ENCODE measurements around the gene SLC39A13. TPM values are rescaled to one million over a fixed set of nuclear protein-coding genes. Genes with fewer than 3 reads are reported as not detected.

Gene SLC39A13
- total RNA-seq, 1 donor from 2014 or later: 16.7 TPM

- Histone ChIP-seq H3K9me3 (ENCODE audit: control insufficient read depth in 3 of 3, low read length in 3 of 3) (no peaks in the 10 kb centered on the region), H3K4me1 (ENCODE audit: control insufficient read depth in 3 of 3, insufficient read depth in 3 of 3, low read length in 3 of 3) (peaks cover 0 to 3% (median 2%) of the 10 kb centered on the region in 3 donors), H3K36me3 (ENCODE audit: control insufficient read depth in 3 of 3, insufficient read depth in 3 of 3, low read length in 3 of 3) (no peaks in the 10 kb centered on the region), H3K27me3 (ENCODE audit: control insufficient read depth in 3 of 3, insufficient read depth in 3 of 3, low read length in 3 of 3) (no peaks in the 10 kb centered on the region), H3K27ac (ENCODE audit: low read depth, low read length) (no peak overlapping the region), H3K4me3 (ENCODE audit: low read length in 3 of 3) (no peak overlapping the region), H3K9ac (ENCODE audit: low read depth in 1 of 3, low read length in 3 of 3) (peak overlapping the region in 1 of 3 donors; percentile 16)
Observed at GRCh38 chr11:47373876-47374719, 34.3 kb upstream of the SLC39A13 start.

DNA sequence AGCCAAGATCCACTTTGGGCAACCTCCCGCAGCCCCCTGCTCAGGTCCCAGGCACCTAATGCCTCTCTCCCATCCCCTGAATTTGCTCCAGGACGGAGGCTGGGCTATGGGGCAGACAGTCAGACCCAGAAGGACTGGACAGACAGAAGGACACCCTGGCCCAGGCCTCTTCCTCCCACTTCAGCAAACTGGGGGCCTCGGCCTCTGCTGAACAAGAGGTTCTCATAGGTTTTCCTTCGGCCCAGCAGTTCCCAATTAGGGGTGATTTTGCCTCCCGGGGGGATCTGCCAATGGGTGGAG, 33.7 kb upstream of the SLC39A13 start:
- H3K4me1 ChIP-seq (ENCODE audit: control insufficient read depth in 3 of 3, insufficient read depth in 3 of 3, low read length in 3 of 3): peaks cover 0 to 3% (median 2%) of the 10 kb centered on the region in 3 donors
- H3K9me3 ChIP-seq (ENCODE audit: control insufficient read depth in 3 of 3, low read length in 3 of 3): no peaks in the 10 kb centered on the region
- no peak overlapping the region for H3K9ac ChIP-seq (ENCODE audit: low read depth in 1 of 3, low read length in 3 of 3)
- H3K4me3 ChIP-seq (ENCODE audit: low read length in 3 of 3): no peak overlapping the region
- no peaks in the 10 kb centered on the region for H3K36me3 ChIP-seq (ENCODE audit: control insufficient read depth in 3 of 3, insufficient read depth in 3 of 3, low read length in 3 of 3)
- no peaks in the 10 kb centered on the region for H3K27me3 ChIP-seq (ENCODE audit: control insufficient read depth in 3 of 3, insufficient read depth in 3 of 3, low read length in 3 of 3)
- H3K27ac ChIP-seq (ENCODE audit: low read depth, low read length): no peak overlapping the region

- H3K27me3 ChIP-seq (ENCODE audit: control insufficient read depth in 3 of 3, insufficient read depth in 3 of 3, low read length in 3 of 3): no peaks in the 10 kb centered on the region
- no peaks in the 10 kb centered on the region for H3K9me3 ChIP-seq (ENCODE audit: control insufficient read depth in 3 of 3, low read length in 3 of 3)
- no peak overlapping the region for H3K4me3 ChIP-seq (ENCODE audit: low read length in 3 of 3)
- no peak overlapping the region for H3K27ac ChIP-seq (ENCODE audit: low read depth, low read length)
- peaks cover 0 to 3% (median 2%) of the 10 kb centered on the region in 3 donors for H3K4me1 ChIP-seq (ENCODE audit: control insufficient read depth in 3 of 3, insufficient read depth in 3 of 3, low read length in 3 of 3)
- H3K9ac ChIP-seq (ENCODE audit: low read depth in 1 of 3, low read length in 3 of 3): no peak overlapping the region
- no peaks in the 10 kb centered on the region for H3K36me3 ChIP-seq (ENCODE audit: control insufficient read depth in 3 of 3, insufficient read depth in 3 of 3, low read length in 3 of 3)
Observed at GRCh38 chr11:47375020-47375419, 33.4 kb upstream of the SLC39A13 start.

DNA sequence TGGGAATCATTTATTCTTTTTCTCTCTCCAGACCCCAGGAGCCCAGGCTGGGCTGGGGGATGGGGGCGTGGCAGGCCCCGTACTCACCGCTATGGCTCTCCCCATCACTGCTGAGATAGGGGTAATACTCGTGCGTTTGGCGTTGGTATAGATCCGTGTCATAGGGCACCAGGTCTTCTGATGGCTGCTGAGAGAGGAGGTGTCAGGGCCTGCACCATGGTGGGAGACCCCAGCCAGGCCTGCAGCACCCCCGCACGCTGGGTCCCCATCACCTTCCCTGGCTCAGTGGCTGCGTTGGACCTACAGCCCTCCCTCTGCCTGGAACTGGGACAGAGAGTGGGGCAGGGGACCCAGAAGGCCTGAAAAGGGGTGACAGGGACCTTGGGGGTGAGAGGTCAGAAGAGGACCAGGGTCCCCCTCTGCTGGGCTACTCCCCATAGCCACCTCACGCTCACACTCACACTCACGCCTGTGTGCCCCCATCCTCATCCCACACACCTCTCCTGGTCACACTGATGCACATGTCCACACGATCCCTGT, 32.8 kb upstream of the SLC39A13 start:
- Histone ChIP-seq H3K27ac (ENCODE audit: low read depth, low read length) (no peak overlapping the region), H3K4me3 (ENCODE audit: low read length in 3 of 3) (no peak overlapping the region), H3K36me3 (ENCODE audit: control insufficient read depth in 3 of 3, insufficient read depth in 3 of 3, low read length in 3 of 3) (no peaks in the 10 kb centered on the region), H3K4me1 (ENCODE audit: control insufficient read depth in 3 of 3, insufficient read depth in 3 of 3, low read length in 3 of 3) (peaks cover 0 to 3% (median 2%) of the 10 kb centered on the region in 3 donors), H3K9ac (ENCODE audit: low read depth in 1 of 3, low read length in 3 of 3) (no peak overlapping the region), H3K9me3 (ENCODE audit: control insufficient read depth in 3 of 3, low read length in 3 of 3) (no peaks in the 10 kb centered on the region), H3K27me3 (ENCODE audit: control insufficient read depth in 3 of 3, insufficient read depth in 3 of 3, low read length in 3 of 3) (no peaks in the 10 kb centered on the region)

- Histone ChIP-seq H3K4me3 (ENCODE audit: low read length in 3 of 3) (peak overlapping the region in 2 of 3 donors; percentile 15 to 51), H3K27me3 (ENCODE audit: control insufficient read depth in 3 of 3, insufficient read depth in 3 of 3, low read length in 3 of 3) (no peaks in the 10 kb centered on the region), H3K27ac (ENCODE audit: low read depth, low read length) (no peak overlapping the region), H3K9me3 (ENCODE audit: control insufficient read depth in 3 of 3, low read length in 3 of 3) (no peaks in the 10 kb centered on the region), H3K36me3 (ENCODE audit: control insufficient read depth in 3 of 3, insufficient read depth in 3 of 3, low read length in 3 of 3) (no peaks in the 10 kb centered on the region), H3K4me1 (ENCODE audit: control insufficient read depth in 3 of 3, insufficient read depth in 3 of 3, low read length in 3 of 3) (peaks cover 0 to 3% (median 2%) of the 10 kb centered on the region in 3 donors), H3K9ac (ENCODE audit: low read depth in 1 of 3, low read length in 3 of 3) (peak overlapping the region in 1 of 3 donors; percentile 8)
Observed at GRCh38 chr11:47376107-47376524, 32.3 kb upstream of the SLC39A13 start.

DNA sequence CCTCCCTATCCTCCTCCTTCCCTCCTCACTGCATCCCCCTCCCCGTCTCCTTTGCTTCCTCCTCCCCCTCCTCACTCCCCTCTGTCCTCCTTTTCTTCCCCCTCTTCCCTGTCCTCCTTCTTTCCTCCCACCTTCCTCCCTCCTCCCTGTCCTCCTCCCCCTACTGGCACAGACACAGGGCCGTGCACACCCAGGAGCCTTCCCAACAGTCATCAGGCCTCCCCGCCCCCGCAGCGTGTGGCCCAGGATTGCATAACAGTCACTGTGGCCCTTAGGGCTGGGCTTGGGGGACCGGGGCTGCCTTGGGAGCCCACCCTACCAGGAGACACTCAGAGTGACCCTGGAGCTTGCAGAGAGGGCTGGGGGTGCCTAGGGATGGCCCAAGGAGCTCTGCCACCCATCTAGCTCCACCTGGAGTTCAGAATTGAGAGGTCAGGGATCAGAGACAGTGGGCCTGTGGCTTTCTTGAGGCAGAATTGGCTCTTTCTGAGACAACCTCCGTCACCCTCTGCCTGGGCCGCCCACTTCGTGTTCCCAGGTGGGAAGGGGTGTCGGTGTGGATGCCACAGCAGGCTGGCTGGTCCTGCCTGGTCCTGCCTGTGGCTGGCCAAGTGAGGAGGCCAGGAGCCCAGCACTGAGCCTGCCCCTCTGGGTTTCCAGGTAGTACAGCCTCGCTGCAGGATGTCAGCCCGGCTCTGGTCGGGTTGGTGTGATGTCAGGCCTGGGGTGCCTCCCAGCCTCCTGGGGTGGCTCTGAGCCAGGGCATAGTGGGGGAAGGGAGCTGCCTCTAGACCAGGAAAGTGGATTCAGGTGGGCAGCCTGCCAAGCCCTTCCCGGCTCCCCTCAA, 31.6 kb upstream of the SLC39A13 start:
- no peaks in the 10 kb centered on the region for H3K27me3 ChIP-seq (ENCODE audit: control insufficient read depth in 3 of 3, insufficient read depth in 3 of 3, low read length in 3 of 3)
- H3K9me3 ChIP-seq (ENCODE audit: control insufficient read depth in 3 of 3, low read length in 3 of 3): no peaks in the 10 kb centered on the region
- H3K4me1 ChIP-seq (ENCODE audit: control insufficient read depth in 3 of 3, insufficient read depth in 3 of 3, low read length in 3 of 3): peaks cover 0 to 3% (median 2%) of the 10 kb centered on the region in 3 donors
- H3K27ac ChIP-seq (ENCODE audit: low read depth, low read length): no peak overlapping the region
- no peak overlapping the region for H3K9ac ChIP-seq (ENCODE audit: low read depth in 1 of 3, low read length in 3 of 3)
- H3K36me3 ChIP-seq (ENCODE audit: control insufficient read depth in 3 of 3, insufficient read depth in 3 of 3, low read length in 3 of 3): no peaks in the 10 kb centered on the region
- peak overlapping the region in 2 of 3 donors; percentile 30 to 51 for H3K4me3 ChIP-seq (ENCODE audit: low read length in 3 of 3)

GRCh38 chr11:47377571-47378009, 30.8 kb upstream of the SLC39A13 start:
- Histone ChIP-seq H3K4me1 (ENCODE audit: control insufficient read depth in 3 of 3, insufficient read depth in 3 of 3, low read length in 3 of 3) (peaks cover 2 to 3% (median 3%) of the 10 kb centered on the region in 3 donors), H3K36me3 (ENCODE audit: control insufficient read depth in 3 of 3, insufficient read depth in 3 of 3, low read length in 3 of 3) (no peaks in the 10 kb centered on the region), H3K27ac (ENCODE audit: low read depth, low read length) (peak overlapping the region; percentile 73), H3K27me3 (ENCODE audit: control insufficient read depth in 3 of 3, insufficient read depth in 3 of 3, low read length in 3 of 3) (no peaks in the 10 kb centered on the region), H3K4me3 (ENCODE audit: low read length in 3 of 3) (peak overlapping the region in 2 of 3 donors; percentile 30 to 51), H3K9me3 (ENCODE audit: control insufficient read depth in 3 of 3, low read length in 3 of 3) (no peaks in the 10 kb centered on the region), H3K9ac (ENCODE audit: low read depth in 1 of 3, low read length in 3 of 3) (peak overlapping the region in 1 of 3 donors; percentile 56)

DNA sequence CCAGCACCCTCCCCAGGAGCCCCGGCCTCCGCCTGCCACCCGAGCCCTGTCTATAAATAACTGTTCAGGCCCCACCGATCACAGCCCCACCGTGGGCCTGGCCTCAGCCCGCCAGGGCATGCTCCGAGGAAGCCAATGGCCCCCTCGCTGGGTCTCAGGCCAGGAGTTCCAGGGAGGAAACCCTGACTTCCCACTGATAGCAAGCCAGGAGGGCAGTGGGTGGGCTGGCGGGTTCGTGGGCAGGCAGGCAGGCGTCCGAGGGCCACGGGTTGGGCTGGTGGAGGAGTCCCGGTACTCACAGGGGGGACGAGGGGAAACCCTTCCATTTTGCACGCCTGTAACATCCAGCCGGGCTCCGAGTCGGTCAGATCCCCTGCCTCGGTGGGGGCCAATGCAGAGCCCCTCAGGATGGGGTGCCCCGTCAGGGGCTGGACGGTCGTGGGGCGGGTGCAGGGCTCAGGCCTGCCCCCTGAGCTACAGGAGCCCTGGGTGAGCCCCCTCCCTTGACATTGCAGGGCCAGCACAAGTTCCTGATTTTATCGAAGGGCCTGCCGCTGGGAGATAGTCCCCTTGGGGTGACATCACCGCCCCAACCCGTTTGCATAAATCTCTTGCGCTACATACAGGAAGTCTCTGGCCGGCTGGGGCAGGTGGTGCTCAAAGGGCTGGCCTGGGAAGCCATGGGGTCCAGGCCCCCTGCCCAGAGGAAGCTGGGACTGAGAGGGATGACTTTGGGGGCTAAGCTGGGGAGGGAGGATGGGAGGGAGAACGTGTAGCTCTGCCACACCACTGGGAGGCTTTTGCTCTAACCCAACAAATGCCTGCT, 30.2 kb upstream of the SLC39A13 start, which contains the start of gene SPI1:
SPI1 (minus strand) TSS at position 538 of the 826 bp plus-strand sequence; CDS start at position 344, 194 bp downstream.
- H3K9ac ChIP-seq (ENCODE audit: low read depth in 1 of 3, low read length in 3 of 3): peak within 1 kb of the TSS in 1 of 3 donors; percentile 56
- peaks cover 2 to 4% (median 3%) of the 10 kb centered on the region in 3 donors for H3K4me1 ChIP-seq (ENCODE audit: control insufficient read depth in 3 of 3, insufficient read depth in 3 of 3, low read length in 3 of 3)
- peak within 1 kb of the TSS in 2 of 3 donors; percentile 30 to 51 for H3K4me3 ChIP-seq (ENCODE audit: low read length in 3 of 3)
- H3K27ac ChIP-seq (ENCODE audit: low read depth, low read length): peak within 1 kb of the TSS; percentile 73
- H3K27me3 ChIP-seq (ENCODE audit: control insufficient read depth in 3 of 3, insufficient read depth in 3 of 3, low read length in 3 of 3): no peaks in the 10 kb centered on the region
- H3K36me3 ChIP-seq (ENCODE audit: control insufficient read depth in 3 of 3, insufficient read depth in 3 of 3, low read length in 3 of 3): no peaks in the 10 kb centered on the region
- H3K9me3 ChIP-seq (ENCODE audit: control insufficient read depth in 3 of 3, low read length in 3 of 3): no peaks in the 10 kb centered on the region

GRCh38 chr11:47378836-47379170, 29.6 kb upstream of the SLC39A13 start:
- no peak overlapping the region for H3K4me3 ChIP-seq (ENCODE audit: low read length in 3 of 3)
- H3K36me3 ChIP-seq (ENCODE audit: control insufficient read depth in 3 of 3, insufficient read depth in 3 of 3, low read length in 3 of 3): no peaks in the 10 kb centered on the region
- H3K9ac ChIP-seq (ENCODE audit: low read depth in 1 of 3, low read length in 3 of 3): no peak overlapping the region
- no peaks in the 10 kb centered on the region for H3K27me3 ChIP-seq (ENCODE audit: control insufficient read depth in 3 of 3, insufficient read depth in 3 of 3, low read length in 3 of 3)
- H3K4me1 ChIP-seq (ENCODE audit: control insufficient read depth in 3 of 3, insufficient read depth in 3 of 3, low read length in 3 of 3): peaks cover under 1 to 4% (median under 1%) of the 10 kb centered on the region in 3 donors
- no peaks in the 10 kb centered on the region for H3K9me3 ChIP-seq (ENCODE audit: control insufficient read depth in 3 of 3, low read length in 3 of 3)
- peak overlapping the region; percentile 11 for H3K27ac ChIP-seq (ENCODE audit: low read depth, low read length)

All from skeletal muscle tissue (tissue), 4 donors.